IPS-11a (cell line): Measurements from ENCODE around the gene LTN1.
"Not testable (repeated sequence)": the region's sequence is repeated elsewhere in the genome, so short reads cannot be mapped to it uniquely, and the experiment has no call there.

Source experiments
- H3K4me3 ChIP-seq: one replicate; pipeline ENCODE4 v1.5.1; 2013; ENCODE audit warnings: low read depth, low read length, control low read depth

The LTN1 gene

GRCh38 chr21:28936036-28936435 is 56.6 kb downstream of the LTN1 start:
- no peak overlapping the region for H3K4me3 ChIP-seq

- no peak overlapping the region for H3K4me3 ChIP-seq
Observed at GRCh38 chr21:28932717-28933116, 60.0 kb downstream of the LTN1 start.

- not testable (repeated sequence) for H3K4me3 ChIP-seq
Observed at GRCh38 chr21:28931708-28932372, 60.8 kb downstream of the LTN1 start.

- H3K4me3 ChIP-seq: no peak overlapping the region
Observed at GRCh38 chr21:28928578-28929420, 63.9 kb downstream of the LTN1 start.

DNA sequence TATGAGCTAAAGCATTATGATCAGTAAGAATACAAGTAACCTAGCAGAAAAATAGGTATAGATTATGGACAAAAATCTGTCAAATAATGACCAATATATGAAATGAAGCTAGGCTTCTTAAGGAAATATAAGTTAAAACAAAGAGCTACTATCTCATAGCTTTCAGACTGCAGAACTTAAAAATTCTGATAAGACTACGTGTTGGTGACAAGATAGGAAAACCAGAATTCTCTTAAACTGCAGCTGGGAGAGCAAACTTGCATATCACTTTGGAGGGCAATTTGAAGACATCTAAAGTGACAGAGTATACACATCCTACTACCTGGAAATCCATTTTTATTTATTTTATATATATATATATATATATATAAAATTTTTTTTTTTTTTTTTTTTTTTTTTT is 65.5 kb downstream of the LTN1 start:
- no peak overlapping the region for H3K4me3 ChIP-seq

GRCh38 chr21:28923439-28923975 is 69.2 kb downstream of the LTN1 start:
- H3K4me3 ChIP-seq: no peak overlapping the region

- no peak overlapping the region for H3K4me3 ChIP-seq
Observed at GRCh38 chr21:28922368-28922767, 70.3 kb downstream of the LTN1 start.

DNA sequence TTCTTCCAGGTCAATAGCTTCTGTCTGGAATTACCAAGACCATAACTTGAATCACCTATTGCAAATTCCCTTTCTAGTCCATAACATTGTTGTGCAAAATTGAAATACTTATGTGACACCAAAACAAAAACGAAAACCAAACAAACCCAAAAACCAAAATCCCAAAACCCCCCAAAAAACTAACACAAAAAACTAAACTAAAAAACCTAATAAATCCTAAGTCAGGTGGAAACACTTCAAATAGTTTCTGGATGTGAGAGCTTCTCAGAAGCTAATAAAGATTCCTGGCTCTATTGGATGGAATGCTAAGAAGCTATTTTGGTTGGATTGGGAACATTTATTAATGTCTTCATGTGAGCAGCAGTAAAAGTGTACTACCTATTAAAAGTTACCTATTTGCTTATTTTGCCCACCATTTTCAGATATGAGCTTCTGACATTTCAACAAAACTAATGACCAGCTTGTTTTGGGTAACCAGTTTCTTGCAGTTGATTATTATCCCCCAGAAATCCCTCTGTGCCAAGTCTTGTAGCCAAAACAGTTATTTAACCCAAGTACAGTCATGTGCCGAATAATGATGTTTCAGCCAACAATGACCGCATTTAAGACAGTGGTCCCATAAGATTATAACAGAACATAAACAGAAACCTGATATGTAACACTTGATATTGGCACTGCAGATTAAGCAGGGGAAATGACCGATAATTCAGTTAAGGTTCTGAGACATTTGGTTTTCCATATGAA is 76.4 kb downstream of the LTN1 start:
- no peak overlapping the region for H3K4me3 ChIP-seq

- H3K4me3 ChIP-seq: no peak overlapping the region
Observed at GRCh38 chr21:28913071-28913470, 79.6 kb downstream of the LTN1 start.

- no peak overlapping the region for H3K4me3 ChIP-seq
Observed at GRCh38 chr21:28910280-28910887, 82.3 kb downstream of the LTN1 start.

DNA sequence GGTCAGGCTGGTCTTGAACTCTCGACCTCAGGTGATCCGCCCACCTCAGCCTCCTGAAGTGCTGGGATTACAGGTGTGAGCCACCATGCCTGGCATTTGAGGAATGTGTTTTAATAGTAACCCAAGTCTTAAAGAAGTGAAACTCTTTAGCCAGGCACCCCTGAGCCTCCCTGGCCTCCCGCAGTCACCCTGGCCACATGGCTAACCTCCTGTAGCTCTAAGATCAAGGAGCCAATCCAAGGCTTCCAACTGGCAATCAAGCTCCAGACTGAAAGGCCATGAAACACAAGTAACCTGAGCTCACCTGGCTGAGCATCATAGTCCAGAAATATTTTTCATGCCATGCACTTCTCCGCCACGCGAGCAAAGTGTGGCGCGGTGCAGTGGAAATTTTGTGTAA is 84.3 kb downstream of the LTN1 start:
- H3K4me3 ChIP-seq: no peak overlapping the region

GRCh38 chr21:28906841-28907240 is 85.8 kb downstream of the LTN1 start:
- no peak overlapping the region for H3K4me3 ChIP-seq

GRCh38 chr21:28906236-28906635 is 86.4 kb downstream of the LTN1 start:
- no peak overlapping the region for H3K4me3 ChIP-seq

DNA sequence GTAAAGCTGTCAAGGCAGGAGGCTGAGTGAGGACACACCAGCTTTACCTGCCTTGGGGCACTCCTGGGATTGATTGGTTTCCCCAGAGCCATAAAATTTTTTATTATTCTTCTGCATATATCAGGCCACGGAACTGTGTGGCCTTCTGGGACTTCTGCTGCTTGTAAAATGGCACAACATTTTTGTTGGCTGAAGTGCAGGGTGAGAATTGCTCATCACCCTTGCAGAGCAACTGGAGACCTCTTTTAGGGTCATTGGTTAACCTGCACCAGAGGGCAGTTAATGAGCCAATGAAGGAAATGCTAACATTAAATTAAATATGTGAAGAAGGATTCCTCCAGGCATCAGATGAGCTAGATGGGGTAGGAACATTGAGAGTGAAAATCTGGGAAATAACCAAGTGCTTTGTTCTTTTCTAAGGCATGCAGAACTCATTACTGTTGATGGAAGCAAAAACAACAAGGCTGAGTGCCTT is 87.7 kb downstream of the LTN1 start:
- no peak overlapping the region for H3K4me3 ChIP-seq

GRCh38 chr21:28903448-28903847 is 89.2 kb downstream of the LTN1 start:
- H3K4me3 ChIP-seq: no peak overlapping the region

GRCh38 chr21:28900481-28900880 is 92.2 kb downstream of the LTN1 start:
- H3K4me3 ChIP-seq: no peak overlapping the region

DNA sequence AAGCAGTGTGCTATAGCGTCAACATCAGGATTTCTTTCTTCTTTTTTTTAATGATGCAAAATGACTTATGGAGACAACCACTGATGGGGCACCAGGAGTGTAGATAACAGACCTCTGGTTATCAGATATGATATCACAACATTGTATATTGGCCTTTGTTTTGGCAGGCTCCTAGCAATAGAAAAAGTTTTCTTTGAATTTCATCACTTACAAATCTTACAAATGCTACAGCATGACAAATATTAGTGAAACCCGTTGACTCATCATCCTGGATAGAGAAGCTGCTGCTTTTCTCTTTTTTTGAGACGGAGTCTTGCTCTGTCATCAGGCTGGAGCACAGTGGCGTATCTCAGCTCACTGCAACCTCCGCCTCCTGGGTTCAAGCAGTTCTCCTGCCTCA is 92.9 kb downstream of the LTN1 start:
- no peak overlapping the region for H3K4me3 ChIP-seq

DNA sequence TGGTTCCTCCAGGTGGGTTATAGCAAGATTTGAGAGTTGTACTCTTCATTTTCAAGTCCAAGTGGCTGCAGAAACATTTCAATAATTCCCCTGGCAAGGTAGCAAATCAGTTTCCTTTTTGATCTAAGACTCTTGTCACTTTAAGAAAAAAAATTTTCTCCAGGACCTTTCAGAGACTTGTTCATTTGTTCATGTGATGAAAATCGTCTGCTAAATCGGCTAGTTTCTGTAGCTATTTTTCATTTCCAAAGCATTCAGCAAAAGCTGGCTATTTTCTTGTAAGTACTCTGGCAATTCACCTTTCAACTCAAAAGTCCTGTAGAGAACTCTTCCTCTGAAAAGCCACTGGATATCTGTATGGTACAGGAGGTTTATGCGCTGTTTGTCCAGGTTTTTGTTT is 93.5 kb downstream of the LTN1 start:
- no peak overlapping the region for H3K4me3 ChIP-seq

DNA sequence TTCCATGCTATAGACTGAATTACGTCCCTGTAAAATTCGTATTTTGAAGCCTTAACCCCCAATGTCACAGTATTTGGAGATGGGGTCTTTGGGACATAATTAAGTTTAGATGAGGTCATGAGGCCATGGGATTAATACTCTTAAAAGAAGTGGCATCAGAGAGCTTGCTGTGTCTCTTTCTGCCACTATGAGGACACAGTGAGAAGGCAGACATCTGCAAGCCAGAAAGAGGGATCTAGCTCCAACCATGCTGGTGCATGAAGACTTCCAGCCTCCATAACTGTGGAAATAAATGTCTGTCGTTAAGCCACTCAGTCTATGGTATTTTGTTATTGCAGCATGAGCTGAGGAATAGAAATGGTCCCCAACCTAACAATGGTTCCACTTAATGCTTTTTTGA is 99.0 kb downstream of the LTN1 start:
- H3K4me3 ChIP-seq: no peak overlapping the region

GRCh38 chr21:28892199-28893111 is 100.2 kb downstream of the LTN1 start:
- no peak overlapping the region for H3K4me3 ChIP-seq
